ENCODE measurements around the gene ARHGAP31.

- TF ChIP-seq CTCF (IDR thresholded peaks at IDR 0.05; ENCODE audit: insufficient read depth, low read length) = no peak
- no peak for TF ChIP-seq REST (IDR thresholded peaks at IDR 0.05; ENCODE audit: insufficient replicate concordance, low read depth)
- no peak for TF ChIP-seq POLR2AphosphoS5 (IDR thresholded peaks at IDR 0.05; ENCODE audit: low read depth)
- TF ChIP-seq SPI1 (IDR thresholded peaks at IDR 0.05; ENCODE audit: borderline replicate concordance, low read depth) = no peak
- TF ChIP-seq GABPA (IDR thresholded peaks at IDR 0.05; ENCODE audit: low read depth) = no peak
Observed at GRCh38 chr3:119469418-119470189, 175.4 kb downstream of the ARHGAP31 start.
